Esophagus muscularis mucosa (tissue), 4 donors: Measurements from ENCODE around the gene STYXL1. TPM values are rescaled to one million over a fixed set of nuclear protein-coding genes. Genes with fewer than 3 reads are reported as not detected.
"Not testable (repeated sequence)": the region's sequence is repeated elsewhere in the genome, so short reads cannot be mapped to it uniquely, and the experiment has no call there.

ENCODE experiments used
- DNase-seq: peaks from one replicate; pipeline ENCODE4 v3.0.0-alpha.2; 2017; ENCODE audit errors: extremely low spot score
- H3K27ac ChIP-seq, 4 donors: fragments of 200-600 bp; sonication (generic); replicated peaks in 1 of 4; 1 replicate in 3 of 4; 2 replicates in 1 of 4; pipeline ENCODE4 v1.5.1; 2016 to 2019; ENCODE audit warnings: mild to moderate bottlenecking in 1 of 4
- H3K27me3 ChIP-seq, 4 donors: fragments of 200-600 bp; sonication (generic); one replicate each; pipeline versions ENCODE4 v1.5.1 to v1.6.0; 2016 to 2019
- H3K36me3 ChIP-seq, 4 donors: fragments of 200-600 bp; sonication (generic); one replicate each; pipeline ENCODE4 v1.5.1; 2016 to 2019
- H3K4me1 ChIP-seq, 4 donors: fragments of 200-600 bp; sonication (generic); one replicate each; pipeline ENCODE4 v1.5.1; 2016 to 2019
- H3K4me3 ChIP-seq, 4 donors: fragments of 200-600 bp; sonication (generic); 1 replicate in 2 of 4; 2 replicates in 2 of 4; pipeline ENCODE4 v1.5.1; 2016 to 2019; ENCODE audit warnings: mild to moderate bottlenecking in 4 of 4, moderate library complexity in 1 of 4
- H3K9me3 ChIP-seq, 4 donors: fragments of 200-600 bp; sonication (generic); 1 replicate in 3 of 4; 2 replicates in 1 of 4; pipeline ENCODE4 v1.5.1; 2016 to 2019
- CTCF ChIP-seq, 3 experiments: fragments of 200-600 bp in 2 of 3; fragments of 450-650 bp in 1 of 3; sonication (generic) in 2 of 3; IDR thresholded peaks; one replicate each; pipeline ENCODE4 v1.5.1; 2017 to 2019; ENCODE audit warnings: antibody characterized with exemption in 3 of 3, mild to moderate bottlenecking in 2 of 3, moderate library complexity in 1 of 3
- EP300 ChIP-seq: sonication (generic); formaldehyde crosslinking; IDR thresholded peaks from one replicate; pipeline ENCODE4 v1.6.1; 2017; ENCODE audit warnings: antibody characterized with exemption
- POLR2A ChIP-seq: fragments of 450-650 bp; IDR thresholded peaks from one replicate; pipeline ENCODE4 v1.6.1; 2017; ENCODE audit warnings: antibody characterized with exemption, moderate library complexity, mild to moderate bottlenecking, low read depth
- POLR2AphosphoS5 ChIP-seq, 2 donors: sonication (generic); formaldehyde crosslinking; IDR thresholded peaks; one replicate each; pipeline ENCODE4 v1.6.1; 2017; ENCODE audit warnings: antibody characterized with exemption in 2 of 2
- WGBS: methylation state at CpG from one replicate; pipeline ENCODE4 v1.1.5; 2018; 5-methylcytosine and 5-hydroxymethylcytosine counted together
- intact Hi-C: fragments of 100-400 bp; cut with DNase I; formaldehyde crosslinking; loops from one replicate; pipeline ENCODE4 v1.15.1; 2023
- total RNA-seq, 4 donors: library from RNA; depleted of rRNA; stranded (reverse); fragments of >200 nt; gene quantifications; one replicate each; pipeline versions ENCODE4 v1.1.0 to v1.2.1, GENCODE V29; 2016

The STYXL1 gene
- total RNA-seq, 4 donors from 2014 or later: 13.9 to 20.0 (median 17.9) TPM

GRCh38 chr7:76054123-76055120, 6.6 kb upstream of the STYXL1 start:
- H3K27me3 ChIP-seq: no peaks in the 10 kb centered on the region
- H3K4me1 ChIP-seq: peaks cover 25 to 49% (median 37%) of the 10 kb centered on the region in 4 donors
- peaks cover 23 to 64% (median 48%) of the 10 kb centered on the region in 4 donors for H3K36me3 ChIP-seq
- no peak for DNase-seq
- WGBS: 65% methylated on average over 11 of the region's 18 CpGs
- peak in 1 of 2 donors; percentile 9 for TF ChIP-seq POLR2AphosphoS5 (IDR thresholded peaks at IDR 0.05)
- no peak for TF ChIP-seq POLR2A
- no peak overlapping the region for H3K4me3 ChIP-seq
- no peaks in the 10 kb centered on the region for H3K9me3 ChIP-seq
- H3K27ac ChIP-seq: peak overlapping the region; percentile 35 to 62 (median 50)
- intact Hi-C loops: no loop called here

GRCh38 chr7:76053461-76053860, 5.7 kb upstream of the STYXL1 start:
- Histone ChIP-seq H3K27me3 (no peaks in the 10 kb centered on the region), H3K4me1 (peaks cover 34 to 59% (median 47%) of the 10 kb centered on the region in 4 donors), H3K4me3 (no peak overlapping the region), H3K9me3 (no peaks in the 10 kb centered on the region), H3K36me3 (peaks cover 13 to 54% (median 39%) of the 10 kb centered on the region in 4 donors), H3K27ac (peak overlapping the region; percentile 31 to 62 (median 50))
- no peak for DNase-seq
- intact Hi-C loops: no loop called here
- WGBS: 64% methylated on average over 6 of the region's 6 CpGs
- no peak for TF ChIP-seq EP300
- no peak for TF ChIP-seq CTCF (IDR thresholded peaks at IDR 0.05)
- TF ChIP-seq POLR2A: no peak
- TF ChIP-seq POLR2AphosphoS5 (IDR thresholded peaks at IDR 0.05): no peak

GRCh38 chr7:76052681-76053080, 4.9 kb upstream of the STYXL1 start:
- DNase-seq, H3K27me3 ChIP-seq, intact Hi-C loops, H3K4me3 ChIP-seq, H3K9me3 ChIP-seq, H3K27ac ChIP-seq: not testable (repeated sequence)
- Histone ChIP-seq H3K4me1 (peaks cover 34 to 61% (median 47%) of the 10 kb centered on the region in 4 donors), H3K36me3 (peaks cover 5 to 46% (median 31%) of the 10 kb centered on the region in 4 donors)
- WGBS: 90% methylated on average over 8 of the region's 8 CpGs

- no peaks in the 10 kb centered on the region for H3K9me3 ChIP-seq
- peaks cover 0 to 38% (median 22%) of the 10 kb centered on the region in 4 donors for H3K36me3 ChIP-seq
- H3K4me3 ChIP-seq: no peak overlapping the region
- peaks cover 38 to 66% (median 52%) of the 10 kb centered on the region in 4 donors for H3K4me1 ChIP-seq
- intact Hi-C loops: no loop called here
- no peaks in the 10 kb centered on the region for H3K27me3 ChIP-seq
- WGBS: 93% methylated on average over 4 of the region's 4 CpGs
- peak overlapping the region in 1 of 4 donors; percentile 3 for H3K27ac ChIP-seq
- DNase-seq: no peak
- no peak for TF ChIP-seq CTCF (IDR thresholded peaks at IDR 0.05)
- no peak for TF ChIP-seq EP300
- no peak for TF ChIP-seq POLR2AphosphoS5 (IDR thresholded peaks at IDR 0.05)
- no peak for TF ChIP-seq POLR2A
Observed at GRCh38 chr7:76051840-76052239, 4.0 kb upstream of the STYXL1 start.

GRCh38 chr7:76050545-76050944, 2.7 kb upstream of the STYXL1 start:
- 94% methylated on average over 5 of the region's 5 CpGs for WGBS
- H3K27me3 ChIP-seq: no peaks in the 10 kb centered on the region
- H3K27ac ChIP-seq: no peak overlapping the region
- peaks cover 48 to 78% (median 65%) of the 10 kb centered on the region in 4 donors for H3K4me1 ChIP-seq
- TF ChIP-seq POLR2A (no peak), POLR2AphosphoS5 (IDR thresholded peaks at IDR 0.05) (no peak), EP300 (no peak), CTCF (IDR thresholded peaks at IDR 0.05) (no peak)
- no peaks in the 10 kb centered on the region for H3K9me3 ChIP-seq
- H3K36me3 ChIP-seq: peaks cover 0 to 27% (median 17%) of the 10 kb centered on the region in 4 donors
- intact Hi-C loops: no loop called here
- H3K4me3 ChIP-seq: no peak overlapping the region
- no peak for DNase-seq
